Measurements from ENCODE around the gene IPO5.
"Not testable (repeated sequence)": the region's sequence is repeated elsewhere in the genome, so short reads cannot be mapped to it uniquely, and the experiment has no call there.

The IPO5 gene

GRCh38 chr13:98019186-98019585 lies 65.7 kb downstream of the IPO5 start:
- no peak for DNase-seq

GRCh38 chr13:98020271-98020670 lies 66.8 kb downstream of the IPO5 start:
- DNase-seq: no peak

DNA sequence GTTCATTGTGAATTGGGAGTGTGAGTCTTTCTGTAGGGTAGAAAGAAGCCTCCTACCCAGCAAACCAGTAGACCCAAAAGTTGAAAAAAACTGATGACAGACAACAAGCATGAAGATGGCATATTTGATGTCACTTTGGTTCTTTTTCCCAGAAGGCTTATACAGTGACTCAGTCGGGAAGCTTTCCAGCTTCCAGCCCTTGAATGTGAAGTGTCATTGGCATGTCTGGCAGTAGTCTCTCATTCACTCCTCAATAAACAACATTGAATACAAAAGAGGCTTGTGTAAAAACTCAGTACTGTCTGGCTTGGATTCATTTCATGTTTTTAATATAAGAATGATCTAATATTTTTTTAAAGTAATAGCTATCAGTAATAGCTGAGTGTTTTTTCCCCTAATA lies 68.7 kb downstream of the IPO5 start:
- no peak for DNase-seq

DNA sequence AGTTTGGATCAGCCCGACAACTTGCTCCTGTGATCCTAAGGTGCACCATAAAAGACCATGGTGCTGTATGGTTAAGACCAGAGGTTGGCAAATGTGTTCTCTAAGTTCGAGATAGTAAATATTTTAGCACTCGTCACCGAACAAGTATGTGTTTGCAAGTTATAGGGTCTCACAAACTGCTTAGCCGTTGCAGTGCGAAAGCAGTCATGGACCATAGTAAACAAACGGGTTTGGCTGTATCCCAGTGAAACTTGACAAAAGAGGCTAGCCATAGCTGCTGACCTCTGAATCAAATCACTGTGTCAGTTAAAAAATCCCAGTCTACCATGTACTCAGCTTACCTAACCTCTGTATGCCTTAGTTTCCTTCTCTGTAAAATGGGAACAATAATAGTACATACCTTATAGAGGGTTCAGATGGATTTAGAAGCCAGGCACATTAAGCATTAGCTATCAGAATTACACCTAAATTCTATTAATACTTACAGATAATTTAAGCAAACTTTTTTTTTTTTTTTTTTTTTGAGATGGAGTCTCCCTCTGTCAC lies 72.1 kb downstream of the IPO5 start:
- no peak for DNase-seq

DNA sequence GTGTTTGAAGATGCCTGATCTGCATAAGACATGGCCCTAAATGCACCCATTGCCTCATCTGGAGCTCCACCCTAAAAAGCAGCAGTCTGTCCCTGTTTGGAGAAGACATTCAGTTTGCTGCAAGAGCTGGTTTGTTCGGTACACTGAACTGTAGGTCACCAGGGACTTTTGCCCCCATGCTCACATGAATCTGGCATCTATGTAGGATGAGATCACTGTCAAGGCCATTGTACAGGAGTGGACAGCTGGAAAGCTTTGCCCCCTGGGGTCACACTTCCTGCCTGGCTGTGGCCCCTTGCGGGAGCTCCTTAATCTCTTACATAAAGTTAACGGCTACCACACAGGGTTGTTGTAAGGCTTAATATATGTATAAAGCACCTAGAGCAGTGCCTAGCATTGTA lies 73.0 kb downstream of the IPO5 start:
- DNase-seq: no peak

DNA sequence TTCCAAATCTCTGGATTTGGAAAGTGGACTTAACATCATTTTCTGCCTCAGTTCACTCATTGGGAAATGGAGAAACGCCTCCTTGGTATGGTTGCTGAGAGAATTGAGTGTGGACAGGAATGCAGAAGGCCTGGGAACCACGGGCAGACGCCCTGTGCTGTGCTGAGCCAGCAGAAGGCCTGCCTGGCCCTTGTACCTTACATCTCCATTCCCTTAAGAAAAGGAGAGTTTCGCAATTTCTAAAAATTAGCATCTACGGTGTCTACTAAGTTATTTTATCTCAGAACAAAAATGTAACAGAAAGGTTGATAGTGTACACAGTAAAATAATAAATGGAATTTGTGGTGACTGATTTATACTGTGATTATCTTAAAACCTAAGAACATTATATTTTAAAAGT lies 78.7 kb downstream of the IPO5 start:
- DNase-seq: no peak

DNA sequence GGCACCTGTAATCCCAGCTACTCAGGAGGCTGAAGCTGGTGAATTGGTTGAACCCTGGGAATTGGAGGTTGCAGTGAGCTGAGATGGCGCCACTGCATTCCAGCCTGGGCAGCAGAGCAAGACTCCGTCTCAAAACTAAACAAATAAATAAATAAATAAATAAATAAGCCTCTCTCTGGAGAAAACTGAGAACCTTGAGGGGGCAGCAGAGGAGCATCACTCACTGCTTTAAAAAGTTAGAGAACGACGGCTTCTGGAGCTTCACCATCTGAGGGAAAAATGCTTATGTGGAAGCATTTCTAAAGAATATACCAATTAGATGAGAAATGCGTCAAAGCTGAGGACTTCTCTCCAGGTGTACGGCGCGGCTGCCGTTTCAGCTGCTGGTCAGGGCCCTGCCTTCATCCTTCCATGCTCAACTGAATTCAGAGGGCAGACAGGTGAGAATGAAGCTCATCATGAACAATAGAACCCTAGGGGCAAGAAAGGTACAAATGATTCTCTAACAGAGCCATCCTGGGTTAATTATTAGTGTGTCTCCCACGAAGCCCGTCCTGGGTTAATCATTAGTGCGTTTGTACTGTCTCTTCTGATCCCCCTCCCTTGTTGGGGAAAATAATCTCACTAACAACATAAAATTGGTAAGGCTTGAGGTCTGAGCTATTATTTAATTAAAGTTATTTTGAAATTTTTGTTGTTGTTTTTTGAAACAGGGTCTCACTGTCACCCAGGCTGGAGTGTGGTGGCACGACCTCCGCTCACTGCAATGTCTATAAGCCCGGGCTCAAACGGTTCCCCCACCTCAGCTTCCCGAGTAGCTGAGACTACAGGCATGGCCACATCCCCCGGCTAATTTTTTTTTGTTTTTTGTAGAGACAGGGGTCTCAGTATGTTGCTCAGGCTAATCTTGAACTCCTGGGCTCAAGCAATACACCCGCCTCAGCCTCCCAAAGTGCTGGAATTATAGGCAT lies 80.1 kb downstream of the IPO5 start:
- DNase-seq: no peak

DNA sequence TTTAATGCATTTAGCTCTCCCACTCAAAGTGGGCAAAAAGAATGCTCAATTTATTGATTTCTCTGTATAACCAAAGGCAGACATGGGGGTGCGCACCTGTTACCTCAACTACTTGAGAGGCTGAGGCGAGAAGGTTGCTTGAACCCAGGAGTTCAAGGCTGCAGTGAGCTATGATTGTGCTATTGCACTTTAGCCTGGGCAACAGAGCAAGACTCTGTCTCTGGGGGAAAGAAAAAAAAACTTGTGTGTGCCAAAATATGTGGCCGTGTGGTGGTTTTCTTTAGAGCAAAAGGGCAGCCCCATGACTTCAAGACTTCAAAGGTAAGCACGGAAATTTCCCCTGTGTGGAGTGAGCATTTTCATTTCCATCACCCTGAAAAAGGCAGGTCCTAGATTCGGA lies 81.9 kb downstream of the IPO5 start:
- no peak for DNase-seq

DNA sequence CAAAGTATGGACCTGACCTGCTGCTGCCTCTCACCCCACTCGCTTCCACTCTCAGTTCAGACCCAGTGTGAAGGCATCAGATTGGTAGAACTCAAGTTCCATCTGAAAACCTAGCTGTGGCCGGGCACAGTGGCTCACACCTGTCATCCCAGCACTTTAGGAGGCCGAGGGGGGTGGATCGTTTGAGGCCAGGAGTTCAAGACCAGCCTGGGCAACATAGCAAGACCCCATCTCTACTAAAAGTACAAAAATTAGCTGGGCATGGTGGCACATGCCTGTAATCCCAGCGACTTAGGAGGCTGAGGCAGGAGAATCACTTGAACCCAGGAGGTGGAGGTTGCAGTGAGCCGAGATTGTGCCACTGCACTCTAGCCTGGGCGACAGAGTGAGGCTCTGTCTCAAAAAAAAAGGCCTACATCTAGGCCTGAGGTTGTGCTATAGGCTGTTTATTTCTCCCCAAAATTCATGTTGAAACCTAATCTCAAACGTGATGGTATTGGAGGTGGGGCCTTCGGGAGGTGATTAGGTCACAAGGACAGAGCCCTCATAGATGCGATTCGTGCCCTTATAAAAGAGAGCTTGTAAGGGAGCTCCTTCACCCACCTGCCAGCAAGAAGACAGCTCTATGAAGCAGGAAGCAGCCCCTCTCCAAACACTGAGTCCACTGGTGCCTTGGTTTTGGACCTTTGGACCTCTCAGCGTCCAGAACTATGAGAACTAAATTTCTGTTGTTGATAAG lies 83.3 kb downstream of the IPO5 start:
- not testable (repeated sequence) for DNase-seq

DNA sequence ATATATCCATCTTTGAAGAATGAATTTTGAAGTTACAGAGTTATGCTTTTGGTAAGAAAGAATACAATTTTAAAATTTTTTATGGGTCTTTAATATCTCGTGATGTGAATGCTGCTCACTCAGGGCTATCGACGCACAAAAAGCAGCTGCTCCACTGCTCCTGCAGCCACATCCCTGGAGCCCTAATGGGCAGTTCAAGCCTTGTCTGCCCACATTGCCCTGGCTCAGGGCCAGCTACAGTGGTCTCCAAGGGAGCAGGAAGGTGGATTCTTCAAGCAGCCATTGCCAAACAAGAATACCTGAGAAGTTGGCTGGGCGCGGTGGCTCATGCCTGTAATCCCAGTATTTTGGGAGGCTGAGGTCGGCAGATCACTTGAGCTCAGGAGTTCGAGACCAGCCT lies 85.8 kb downstream of the IPO5 start:
- DNase-seq: no peak

DNA sequence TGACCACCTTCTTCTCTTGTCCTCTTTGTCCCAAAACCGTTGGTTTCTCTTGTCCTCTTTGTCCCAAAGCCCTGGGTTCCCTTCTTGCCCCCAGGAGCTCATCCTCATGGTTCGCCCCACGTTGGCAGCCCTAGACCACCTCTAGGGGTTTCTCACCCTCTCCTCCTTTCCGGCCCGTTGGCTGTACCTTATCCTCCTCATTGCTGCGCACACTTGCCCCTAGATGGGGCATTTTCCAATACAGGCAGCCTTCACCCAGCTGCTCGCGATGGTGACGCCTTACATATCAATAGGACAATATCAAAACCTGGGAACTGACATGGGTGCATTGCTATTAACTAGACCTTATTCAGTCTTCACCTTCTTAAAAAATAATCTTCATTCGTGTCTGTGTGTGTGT lies 86.5 kb downstream of the IPO5 start:
- no peak for DNase-seq

- DNase-seq: no peak
Observed at GRCh38 chr13:98041081-98041820, 87.8 kb downstream of the IPO5 start.

DNA sequence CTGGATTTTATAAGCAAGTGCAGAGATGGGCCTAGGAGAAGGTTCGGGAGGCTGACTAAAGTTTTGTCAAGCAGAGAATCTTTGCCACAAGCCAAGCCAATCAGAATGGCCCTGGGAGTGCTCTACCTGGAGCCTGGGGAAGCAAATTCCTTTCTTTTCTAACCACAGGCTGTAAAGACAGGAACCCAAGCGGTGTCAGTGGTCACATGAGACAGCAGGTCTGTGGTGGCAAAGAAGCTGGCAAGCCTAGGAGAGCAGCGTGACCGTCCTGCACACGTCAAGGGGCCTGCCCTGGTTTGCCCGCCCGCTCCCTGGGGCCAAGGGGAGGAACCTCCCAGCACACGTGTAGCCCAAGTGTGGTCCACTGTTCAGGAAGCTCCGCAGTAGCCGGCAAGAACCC lies 90.8 kb downstream of the IPO5 start:
- DNase-seq: no peak

- DNase-seq: not testable (repeated sequence)
Observed at GRCh38 chr13:98047785-98048184, 94.3 kb downstream of the IPO5 start.

- no peak for DNase-seq
Observed at GRCh38 chr13:98048265-98048664, 94.8 kb downstream of the IPO5 start.

DNA sequence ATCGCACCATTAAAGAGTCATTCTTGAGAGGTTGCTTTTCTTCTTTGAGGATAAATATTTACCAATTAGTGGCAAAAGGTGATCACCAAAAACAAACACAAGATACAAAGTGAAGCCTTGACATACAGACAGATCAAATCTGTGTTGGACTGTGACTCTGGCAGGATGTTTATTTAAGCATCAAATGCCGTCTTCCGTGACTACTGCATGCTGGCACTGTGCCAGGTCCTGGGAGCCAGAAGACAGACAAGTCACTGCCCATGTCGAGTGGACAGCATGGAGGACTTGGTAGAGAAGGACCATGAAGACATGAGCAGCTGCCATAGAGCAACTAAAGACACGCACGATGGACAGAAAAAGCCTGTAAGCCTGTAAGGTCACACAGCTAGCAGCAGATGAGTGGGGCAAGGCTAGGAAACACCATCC lies 96.6 kb downstream of the IPO5 start:
- DNase-seq: no peak

- DNase-seq: no peak
Observed at GRCh38 chr13:98052412-98052811, 98.9 kb downstream of the IPO5 start.

DNA sequence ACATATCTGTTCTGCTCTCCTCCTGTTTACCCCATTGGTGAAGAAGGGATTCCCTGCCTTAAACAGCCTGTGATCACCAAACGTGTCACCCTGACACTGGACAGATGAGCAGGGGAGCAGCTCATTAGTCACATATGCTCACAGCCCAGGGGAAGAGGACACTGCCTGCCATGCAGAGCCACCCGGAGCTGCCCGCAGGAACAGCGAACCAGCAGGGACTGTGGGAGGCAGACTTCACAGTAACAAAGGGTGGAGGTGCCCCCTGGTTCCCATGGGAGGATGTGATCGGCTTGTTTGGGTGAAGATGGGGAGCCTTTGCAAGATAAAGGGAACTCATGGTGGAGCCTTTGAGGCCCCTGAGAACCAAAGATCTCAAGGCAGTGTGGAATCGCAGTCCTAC lies 100.8 kb downstream of the IPO5 start:
- DNase-seq: no peak

GRCh38 chr13:98055623-98056022 lies 102.1 kb downstream of the IPO5 start:
- DNase-seq: no peak

DNA sequence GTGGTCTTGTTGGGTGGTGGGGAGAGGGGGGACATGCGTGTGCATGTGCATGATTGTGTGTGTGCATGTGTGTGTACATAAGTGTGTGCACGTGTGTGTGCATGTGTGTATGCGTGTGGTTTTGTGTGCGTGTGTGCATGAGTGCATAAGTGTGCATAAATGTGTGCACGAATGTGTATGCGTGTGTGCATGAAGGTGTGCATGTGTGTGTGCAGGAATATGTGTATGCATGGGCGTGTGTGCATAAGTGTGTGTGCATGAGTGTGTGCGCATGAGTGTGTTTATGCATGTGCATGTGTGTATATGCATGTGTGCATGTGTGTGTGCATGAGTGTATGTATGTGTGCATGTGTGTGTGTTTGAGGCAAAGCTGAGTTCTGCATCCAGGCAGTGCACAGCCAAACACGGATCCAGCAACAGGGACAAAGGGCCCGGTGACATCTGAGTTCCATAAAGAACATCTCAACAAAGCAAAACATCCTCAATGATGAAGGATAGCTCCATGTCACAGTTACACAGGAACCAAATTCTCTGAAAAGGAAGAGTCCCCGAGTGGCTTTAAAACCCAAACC lies 103.5 kb downstream of the IPO5 start:
- no peak for DNase-seq

GRCh38 chr13:98059276-98059675 lies 105.8 kb downstream of the IPO5 start:
- no peak for DNase-seq

DNA sequence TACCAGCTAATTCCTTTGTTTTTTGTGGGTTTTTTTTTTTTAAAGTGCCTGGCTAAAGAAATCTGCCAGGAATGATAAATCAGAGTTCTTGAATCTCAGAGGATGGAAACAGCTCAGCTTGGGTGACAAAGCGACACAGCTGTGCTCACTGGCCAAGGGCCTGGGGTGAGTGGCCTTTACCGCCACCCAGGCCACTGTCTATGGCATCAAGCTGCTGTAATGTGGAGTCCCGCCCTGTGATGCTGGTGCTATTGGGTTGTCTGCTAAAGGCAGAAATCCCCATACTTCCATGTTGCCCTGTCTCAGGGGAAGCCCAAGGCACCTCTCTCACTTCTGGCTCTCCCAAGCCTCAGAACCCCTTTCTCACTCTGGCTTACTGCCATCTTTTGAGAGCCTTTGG lies 106.8 kb downstream of the IPO5 start:
- no peak for DNase-seq

- no peak for DNase-seq
Observed at GRCh38 chr13:98065468-98065867, 112.0 kb downstream of the IPO5 start.
